HEK293T (cell line): ENCODE measurements around the gene NR5A1.

Experiments
- CTCF ChIA-PET: fragments of 350-600 bp; formaldehyde crosslinking; extraction: SDS; loops from one replicate; lab custom pipeline; 2021; ENCODE audit warnings: antibody characterized with exemption, inconsistent platforms; lab: Yijun Ruan, JAX
- POLR2A ChIA-PET: fragments of 350-600 bp; formaldehyde crosslinking; extraction: SDS; loops from one replicate; lab custom pipeline; 2020; ENCODE audit warnings: antibody characterized with exemption, inconsistent platforms; lab: Yijun Ruan, JAX
- DNase-seq: peaks from one replicate; pipeline ENCODE4 v3.0.0; 2012; ENCODE audit warnings: mixed read lengths; ENCODE audit errors: extremely low spot score
- ARNT ChIP-seq: fragments of 450-650 bp; IDR thresholded peaks from 2 replicates; pipeline ENCODE4 v1.6.1; 2017; ENCODE audit warnings: mild to moderate bottlenecking
- BHLHE40 ChIP-seq: fragments of 450-650 bp; IDR thresholded peaks from 2 replicates; pipeline ENCODE4 v1.6.1; 2016; ENCODE audit warnings: mild to moderate bottlenecking, moderate library complexity, borderline replicate concordance
- CTBP1 ChIP-seq: fragments of 450-650 bp; IDR thresholded peaks from 2 replicates; pipeline ENCODE4 v1.6.1; 2016; ENCODE audit warnings: borderline replicate concordance
- ELF4 ChIP-seq: fragments of 450-650 bp; IDR thresholded peaks from 2 replicates; pipeline ENCODE4 v1.6.1; 2017; ENCODE audit warnings: antibody characterized with exemption
- FOXA1 ChIP-seq: fragments of 450-650 bp; IDR thresholded peaks from 2 replicates; pipeline ENCODE4 v1.6.1; 2016; ENCODE audit warnings: mild to moderate bottlenecking
- FOXK2 ChIP-seq: fragments of 450-650 bp; IDR thresholded peaks from 2 replicates; pipeline ENCODE4 v1.6.1; 2016; ENCODE audit warnings: mild to moderate bottlenecking
- FOXM1 ChIP-seq: fragments of 450-650 bp; IDR thresholded peaks from 2 replicates; pipeline ENCODE4 v1.6.1; 2017; ENCODE audit warnings: mild to moderate bottlenecking, borderline replicate concordance
- HDGF ChIP-seq: fragments of 450-650 bp; IDR thresholded peaks from 2 replicates; pipeline ENCODE4 v1.6.1; 2017; ENCODE audit warnings: antibody characterized with exemption, borderline replicate concordance
- L3MBTL2 ChIP-seq: fragments of 450-650 bp; conservative IDR thresholded peaks from 2 replicates; pipeline ENCODE4 v1.6.1; 2016; ENCODE audit warnings: mild to moderate bottlenecking
- LEF1 ChIP-seq: fragments of 450-650 bp; IDR thresholded peaks from 2 replicates; pipeline ENCODE4 v1.6.1; 2017; ENCODE audit warnings: mild to moderate bottlenecking, borderline replicate concordance
- NFRKB ChIP-seq: fragments of 450-650 bp; IDR thresholded peaks from 2 replicates; pipeline ENCODE4 v1.6.1; 2016; ENCODE audit warnings: mild to moderate bottlenecking, moderate library complexity
- SP1 ChIP-seq: fragments of 450-650 bp; IDR thresholded peaks from 2 replicates; pipeline ENCODE4 v1.6.1; 2017
- SUZ12 ChIP-seq: fragments of 450-650 bp; IDR thresholded peaks from 2 replicates; pipeline ENCODE4 v1.6.1; 2016; ENCODE audit warnings: mild to moderate bottlenecking
- TARDBP ChIP-seq: fragments of 450-650 bp; IDR thresholded peaks from 2 replicates; pipeline ENCODE4 v1.6.1; 2016
- ZNF384 ChIP-seq: fragments of 450-650 bp; IDR thresholded peaks from 2 replicates; pipeline ENCODE4 v1.6.1; 2016
- TF ChIP-seq, protein P1 (sequence below): fragments of 450-650 bp; IDR thresholded peaks from 2 replicates; pipeline ENCODE4 v1.6.1; 2016

Gene NR5A1

GRCh38 chr9:124495126-124496074 lies 11.8 kb downstream of the NR5A1 start:
- ChIA-PET POLR2A (no interaction called here), CTCF (no interaction called here)
- no peak for DNase-seq

GRCh38 chr9:124493794-124494479 lies 13.3 kb downstream of the NR5A1 start:
- ChIA-PET POLR2A (no interaction called here), CTCF (no interaction called here)
- no peak for DNase-seq
- TF ChIP-seq FOXK2, result no peak
- TF ChIP-seq CTBP1, result no peak
- TF ChIP-seq ELF4, result no peak

More at GRCh38 chr9:124495126-124496074, 11.8 kb downstream of the NR5A1 start:
- TF ChIP-seq L3MBTL2 (no peak), SP1 (no peak), BHLHE40 (no peak), FOXK2 (no peak), ELF4 (no peak), SUZ12 (no peak), HDGF (no peak), NFRKB (no peak), LEF1 (no peak), ARNT (no peak), TARDBP (no peak)

GRCh38 chr9:124493218-124493617 lies 14.0 kb downstream of the NR5A1 start:
- TF ChIP-seq SUZ12 (no peak), HDGF (no peak), FOXK2 (no peak), FOXM1 (no peak), FOXA1 (no peak), LEF1 (no peak), CTBP1 (no peak), ZNF384 (no peak), BHLHE40 (no peak), L3MBTL2 (no peak), NFRKB (no peak)
- TF ChIP-seq, protein P1, sequence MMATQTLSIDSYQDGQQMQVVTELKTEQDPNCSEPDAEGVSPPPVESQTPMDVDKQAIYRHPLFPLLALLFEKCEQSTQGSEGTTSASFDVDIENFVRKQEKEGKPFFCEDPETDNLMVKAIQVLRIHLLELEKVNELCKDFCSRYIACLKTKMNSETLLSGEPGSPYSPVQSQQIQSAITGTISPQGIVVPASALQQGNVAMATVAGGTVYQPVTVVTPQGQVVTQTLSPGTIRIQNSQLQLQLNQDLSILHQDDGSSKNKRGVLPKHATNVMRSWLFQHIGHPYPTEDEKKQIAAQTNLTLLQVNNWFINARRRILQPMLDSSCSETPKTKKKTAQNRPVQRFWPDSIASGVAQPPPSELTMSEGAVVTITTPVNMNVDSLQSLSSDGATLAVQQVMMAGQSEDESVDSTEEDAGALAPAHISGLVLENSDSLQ, result no peak
- DNase-seq, result no peak
- ChIA-PET POLR2A (no interaction called here), CTCF (no interaction called here)

- ChIA-PET CTCF (no interaction called here), POLR2A (no interaction called here)
- DNase-seq, result no peak
- TF ChIP-seq L3MBTL2 (no peak), NFRKB (no peak), LEF1 (no peak), CTBP1 (no peak), TARDBP (no peak), ZNF384 (no peak), ARNT (no peak), SP1 (no peak), HDGF (no peak), SUZ12 (no peak), FOXK2 (no peak), FOXA1 (no peak), FOXM1 (no peak), ELF4 (no peak)
- TF ChIP-seq, protein P1, result no peak
Measured at GRCh38 chr9:124492818-124493217, 14.4 kb downstream of the NR5A1 start.

DNA sequence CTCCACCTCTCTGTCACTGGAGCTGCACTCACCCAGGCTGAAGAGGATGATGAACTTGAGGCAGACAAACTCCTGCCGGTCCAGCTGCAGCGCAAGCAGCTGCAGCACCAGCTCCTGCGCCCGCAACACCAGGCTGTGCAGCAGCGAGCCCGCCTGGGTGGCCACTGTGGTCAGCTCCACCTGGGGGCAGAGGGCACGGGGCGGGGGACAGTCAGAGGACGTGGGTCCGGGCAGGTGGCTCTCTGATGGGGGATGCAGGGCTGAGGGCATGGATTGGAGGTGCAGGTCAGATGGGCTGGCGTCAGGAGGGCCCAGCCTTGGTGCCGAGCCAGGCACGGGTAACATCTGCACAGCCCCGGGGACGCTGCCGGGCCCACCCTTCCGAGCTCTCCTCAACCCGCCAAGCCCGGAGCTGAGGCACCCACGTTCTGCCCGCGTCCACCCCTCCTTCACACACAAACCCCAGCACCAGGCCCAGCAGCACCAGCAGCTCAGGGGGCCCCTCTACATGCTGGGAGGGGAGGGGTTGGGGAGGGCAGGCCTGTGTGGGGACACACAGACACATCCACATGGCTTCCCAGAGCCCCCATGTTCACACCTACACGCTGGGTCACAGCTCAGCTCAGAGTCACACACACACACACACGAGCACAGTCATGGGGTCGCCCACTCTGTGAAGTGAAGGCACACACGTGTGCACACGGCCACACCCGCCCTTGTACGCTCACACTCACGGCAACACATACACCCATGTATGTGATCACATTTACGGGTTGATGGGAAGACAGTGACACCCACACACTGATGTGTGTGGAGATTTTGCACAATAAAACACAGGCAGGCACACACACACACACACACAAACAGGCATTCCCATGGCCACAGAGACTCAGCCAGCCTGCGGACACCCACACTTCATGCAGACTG lies 15.9 kb downstream of the NR5A1 start:
- CTCF ChIA-PET, result interaction anchor here (0.6 kb wide), 1 partner anchor 72 kb away, joined by 3 read pairs; no protein-coding TSS in a partner anchor

More for the DNA sequence above, 15.9 kb downstream of the NR5A1 start:
- TF ChIP-seq BHLHE40 (no peak), FOXM1 (no peak), FOXA1 (no peak), LEF1 (no peak), FOXK2 (no peak), NFRKB (no peak), TARDBP (no peak), ELF4 (no peak), CTBP1 (no peak), ZNF384 (no peak), HDGF (no peak), SP1 (no peak), L3MBTL2 (no peak), ARNT (no peak), SUZ12 (no peak)
- TF ChIP-seq, protein P1, result no peak
- no peak for DNase-seq
- POLR2A ChIA-PET, result no interaction called here
